VCaP (cell line): Measurements from ENCODE around the gene COPS7A.

Experiments
- H3K27ac ChIP-seq: fragments of 450-650 bp; 2 replicates; pipeline ENCODE4 v1.5.1; 2017
- CTCF ChIP-seq: fragments of 450-650 bp; conservative IDR thresholded peaks from 2 replicates; pipeline ENCODE4 v1.5.1; 2017; ENCODE audit warnings: mild to moderate bottlenecking, moderate library complexity

COPS7A gene

GRCh38 chr12:6748761-6749160, 24.9 kb downstream of the COPS7A start:
- no peak for TF ChIP-seq CTCF

GRCh38 chr12:6750506-6750905, 26.7 kb downstream of the COPS7A start:
- H3K27ac ChIP-seq: peak overlapping the region; percentile 98; the same call in 1 of the 2 replicates
- no peak for TF ChIP-seq CTCF

More at GRCh38 chr12:6748761-6749160, 24.9 kb downstream of the COPS7A start:
- no peak overlapping the region for H3K27ac ChIP-seq

GRCh38 chr12:6751767-6752166, 27.9 kb downstream of the COPS7A start:
- H3K27ac ChIP-seq: peak overlapping the region; percentile 98
- TF ChIP-seq CTCF: no peak

DNA sequence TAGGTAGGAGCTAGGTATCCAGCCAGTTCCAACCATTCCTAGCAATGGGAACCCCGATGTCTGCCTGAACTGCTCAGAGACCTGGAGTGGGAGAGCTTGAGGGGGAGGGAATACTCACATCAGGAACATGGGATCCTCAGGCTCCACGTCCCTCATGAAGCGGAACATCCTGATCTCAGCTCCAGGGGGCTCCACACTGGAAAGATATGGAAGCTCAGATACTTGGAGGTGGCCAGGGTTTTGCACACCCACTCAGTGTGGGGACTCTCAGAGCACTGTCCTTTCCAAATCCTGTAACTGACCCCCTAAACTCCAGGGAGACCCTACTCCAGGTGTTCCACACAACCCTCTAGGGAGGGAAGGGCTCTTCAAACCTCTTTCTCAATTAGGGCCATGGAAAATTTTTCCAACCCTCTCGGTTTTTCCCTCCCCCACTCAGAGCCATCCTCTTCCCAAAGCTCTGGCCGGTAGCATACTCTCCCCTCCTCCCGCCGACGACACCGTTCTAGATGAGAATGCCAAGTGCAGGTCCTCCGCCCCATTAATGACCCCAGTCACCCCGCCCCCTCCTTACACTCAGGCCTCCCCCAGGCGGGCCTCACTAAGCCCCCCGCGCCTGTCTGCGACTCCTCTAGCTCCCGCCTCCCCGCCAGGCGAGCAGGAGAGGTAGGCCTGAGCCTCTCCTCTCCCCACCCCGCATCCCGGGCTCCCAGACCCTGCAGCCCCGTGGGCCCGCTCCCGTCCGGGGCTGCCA, 28.5 kb downstream of the COPS7A start:
- peak overlapping the region; percentile 98 for H3K27ac ChIP-seq

DNA sequence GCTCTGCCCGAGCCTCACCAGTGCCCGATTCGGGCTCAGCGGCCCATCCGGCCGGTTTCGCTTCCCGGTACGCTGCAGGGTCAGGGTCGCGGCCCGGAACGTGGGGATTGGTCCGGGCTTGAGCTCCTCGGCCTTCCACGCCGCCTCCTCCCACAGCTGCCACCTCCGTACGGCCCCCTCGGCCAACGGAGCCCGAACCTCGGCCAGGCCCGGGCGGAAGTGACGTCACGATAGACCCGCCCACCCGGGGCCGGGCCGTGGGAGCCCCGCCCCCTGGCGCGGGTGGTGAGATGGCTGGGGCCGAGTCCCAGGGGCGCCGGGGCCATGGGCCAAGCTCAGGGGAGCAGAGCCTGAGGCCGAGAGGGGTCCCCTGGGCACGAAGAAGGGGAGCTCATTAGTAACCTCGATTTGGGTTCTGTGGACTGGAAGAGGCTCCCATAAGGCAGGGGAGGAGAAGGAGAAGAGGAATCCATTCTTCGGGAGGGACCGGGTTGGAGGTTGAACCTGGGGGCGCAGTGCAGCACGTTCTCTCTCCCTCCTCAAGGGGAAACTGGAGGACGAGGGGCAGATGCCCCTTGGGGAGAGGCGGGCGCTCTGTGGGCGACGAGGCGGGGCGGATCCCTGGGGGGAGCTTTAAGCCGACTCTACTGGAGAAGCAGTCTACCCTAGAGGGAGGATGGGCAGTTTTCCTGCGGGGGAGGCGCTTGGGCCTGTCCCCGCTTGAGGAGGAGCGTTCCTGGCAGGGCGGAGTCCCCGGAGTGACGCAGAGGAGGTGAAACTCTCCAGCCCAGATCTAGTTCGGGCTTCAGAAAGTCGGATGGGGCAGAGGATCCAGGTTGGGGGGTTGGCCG, 29.3 kb downstream of the COPS7A start, which contains the start of gene MLF2:
TSS of gene MLF2 (minus strand) at position 221 of the 851 bp plus-strand sequence. CDS start 807 bp downstream, outside the sequence.
- peak within 1 kb of the TSS; percentile 98 for H3K27ac ChIP-seq
- TF ChIP-seq CTCF: no peak; the same call in 1 of the 2 replicates

More for the DNA sequence above, 28.5 kb downstream of the COPS7A start:
- peak; percentile 42 for TF ChIP-seq CTCF

- peak overlapping the region; percentile 98 for H3K27ac ChIP-seq
These were observed 30.0 kb downstream of the COPS7A start for GRCh38 chr12:6753772-6754356.

More at GRCh38 chr12:6753772-6754356, 30.0 kb downstream of the COPS7A start:
- TF ChIP-seq CTCF: peak; percentile 99
